Calu3 (cell line): ENCODE results near the gene SLC9A3. TPM values are rescaled to one million over a fixed set of nuclear protein-coding genes. Genes with fewer than 3 reads are reported as not detected.

Experiments
- BruUV-seq: library from RNA; stranded (reverse); fragments of 400-500 nt; replicated peaks from 2 replicates; lab custom pipeline; 2021; lab: Mats Ljungman, UMichigan
- CTCF ChIA-PET: fragments of 300-600 bp; sonication (Branson Sonifier 250); formaldehyde crosslinking; loops from one replicate; lab custom pipeline; 2022; ENCODE audit warnings: antibody characterized with exemption; lab: Charles Lee
- DNase-seq: peaks from one replicate; pipeline ENCODE4 v3.0.0; 2022
- H3K27ac Mint-ChIP-seq: one replicate; pipeline ENCODE4 v1.8.0; 2022; ENCODE audit warnings: mixed read lengths; ENCODE audit not compliant: unreplicated experiment
- H3K27me3 Mint-ChIP-seq: one replicate; pipeline ENCODE4 v1.8.0; 2022; ENCODE audit warnings: mixed read lengths; ENCODE audit not compliant: unreplicated experiment
- H3K36me3 Mint-ChIP-seq: one replicate; pipeline ENCODE4 v1.8.0; 2022; ENCODE audit warnings: mild to moderate bottlenecking, moderate library complexity, mixed read lengths; ENCODE audit not compliant: insufficient read depth, unreplicated experiment
- H3K4me1 Mint-ChIP-seq: one replicate; pipeline ENCODE4 v1.8.0; 2022; ENCODE audit warnings: mild to moderate bottlenecking, low read depth, mixed read lengths; ENCODE audit not compliant: unreplicated experiment
- H3K4me3 Mint-ChIP-seq: one replicate; pipeline ENCODE4 v1.8.0; 2022; ENCODE audit warnings: mild to moderate bottlenecking, low read depth, moderate library complexity, mixed read lengths; ENCODE audit not compliant: unreplicated experiment
- H3K9me3 Mint-ChIP-seq: one replicate; pipeline ENCODE4 v1.8.0; 2022; ENCODE audit warnings: low read depth, mixed read lengths; ENCODE audit not compliant: unreplicated experiment
- intact Hi-C: fragments of 100-400 bp; cut with micrococcal nuclease; formaldehyde crosslinking; loops from one replicate; pipeline ENCODE4 v1.10.0; 2022; ENCODE audit not compliant: unreplicated experiment
- total RNA-seq: library from RNA; stranded (reverse); gene quantifications from 2 replicates; pipeline ENCODE4 v1.2.3, GENCODE V29; 2022
- TF ChIP-seq, protein P1 (sequence below): fragments of 200-600 bp; IDR thresholded peaks from one replicate; pipeline ENCODE4 v1.8.0; 2022; ENCODE audit warnings: antibody characterized with exemption; ENCODE audit not compliant: unreplicated experiment

Gene SLC9A3
- total RNA-seq, 1 experiment from 2014 or later = 1.1 TPM

DNA sequence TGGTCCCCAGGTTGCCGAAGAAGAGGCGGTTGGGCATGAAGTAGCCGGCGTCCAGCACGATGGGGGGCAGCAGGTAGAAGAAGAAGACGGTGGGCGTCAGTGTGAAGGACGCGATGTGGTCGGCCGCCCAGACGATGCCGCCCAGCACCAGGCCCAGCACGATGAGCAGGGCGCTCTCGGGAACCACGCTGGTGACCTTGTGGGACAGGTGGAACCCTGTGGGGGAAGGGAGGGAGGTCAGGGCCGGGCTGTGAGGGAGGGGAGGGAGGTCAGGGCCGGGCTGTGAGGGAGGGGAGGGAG, 32.4 kb downstream of the SLC9A3 start:
- no peak overlapping the region for H3K4me3 Mint-ChIP-seq
- no peaks in the 10 kb centered on the region for H3K4me1 Mint-ChIP-seq
- DNase-seq = no peak
- peaks cover 13% of the 10 kb centered on the region for H3K27me3 Mint-ChIP-seq
- H3K36me3 Mint-ChIP-seq = no peaks in the 10 kb centered on the region
- no peak overlapping the region for H3K27ac Mint-ChIP-seq
- BruUV-seq = no TSS peak
- TF ChIP-seq, protein P1, sequence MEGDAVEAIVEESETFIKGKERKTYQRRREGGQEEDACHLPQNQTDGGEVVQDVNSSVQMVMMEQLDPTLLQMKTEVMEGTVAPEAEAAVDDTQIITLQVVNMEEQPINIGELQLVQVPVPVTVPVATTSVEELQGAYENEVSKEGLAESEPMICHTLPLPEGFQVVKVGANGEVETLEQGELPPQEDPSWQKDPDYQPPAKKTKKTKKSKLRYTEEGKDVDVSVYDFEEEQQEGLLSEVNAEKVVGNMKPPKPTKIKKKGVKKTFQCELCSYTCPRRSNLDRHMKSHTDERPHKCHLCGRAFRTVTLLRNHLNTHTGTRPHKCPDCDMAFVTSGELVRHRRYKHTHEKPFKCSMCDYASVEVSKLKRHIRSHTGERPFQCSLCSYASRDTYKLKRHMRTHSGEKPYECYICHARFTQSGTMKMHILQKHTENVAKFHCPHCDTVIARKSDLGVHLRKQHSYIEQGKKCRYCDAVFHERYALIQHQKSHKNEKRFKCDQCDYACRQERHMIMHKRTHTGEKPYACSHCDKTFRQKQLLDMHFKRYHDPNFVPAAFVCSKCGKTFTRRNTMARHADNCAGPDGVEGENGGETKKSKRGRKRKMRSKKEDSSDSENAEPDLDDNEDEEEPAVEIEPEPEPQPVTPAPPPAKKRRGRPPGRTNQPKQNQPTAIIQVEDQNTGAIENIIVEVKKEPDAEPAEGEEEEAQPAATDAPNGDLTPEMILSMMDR = no peak
- intact Hi-C loops = no loop called here
- no peaks in the 10 kb centered on the region for H3K9me3 Mint-ChIP-seq
- CTCF ChIA-PET = no interaction called here

DNA sequence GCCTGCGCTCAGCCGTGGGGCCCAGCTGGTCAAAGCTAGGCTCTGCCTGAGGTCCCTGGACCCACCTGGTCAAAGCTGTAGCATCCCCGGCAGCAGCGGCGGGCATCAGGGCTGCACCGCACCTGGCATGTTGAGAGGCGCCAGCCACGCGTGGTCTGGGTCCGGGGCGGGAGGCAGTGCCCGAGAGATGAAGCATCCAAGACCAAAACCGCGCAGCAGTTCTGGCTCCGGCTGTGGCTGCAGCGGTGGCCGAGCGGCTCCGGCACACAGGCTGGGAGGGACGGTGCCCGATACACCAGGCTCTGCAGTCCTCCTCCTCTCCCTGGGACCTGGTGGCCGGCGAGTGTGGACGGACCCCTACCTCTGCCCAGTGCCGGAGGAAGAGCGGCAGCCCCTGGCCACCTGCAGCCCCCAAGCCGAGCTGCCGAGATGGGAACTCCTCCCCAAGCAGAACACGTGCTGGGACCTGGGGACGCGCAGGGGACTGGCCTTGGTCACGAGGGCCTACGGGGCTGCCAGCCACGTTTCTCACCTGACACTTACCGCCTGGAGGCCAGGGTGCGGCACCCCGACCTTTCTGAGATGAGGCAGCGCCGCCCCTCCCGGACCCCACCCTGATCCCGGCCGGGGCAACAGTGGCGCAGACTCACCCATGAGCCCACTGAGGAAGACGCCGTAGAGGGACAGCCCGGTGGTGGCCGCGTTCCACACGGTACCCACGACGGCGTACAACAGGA, 33.0 kb downstream of the SLC9A3 start:
- H3K27me3 Mint-ChIP-seq = peaks cover 12% of the 10 kb centered on the region
- DNase-seq = no peak
- H3K27ac Mint-ChIP-seq = no peak overlapping the region
- no peaks in the 10 kb centered on the region for H3K9me3 Mint-ChIP-seq
- no peaks in the 10 kb centered on the region for H3K36me3 Mint-ChIP-seq
- no peaks in the 10 kb centered on the region for H3K4me1 Mint-ChIP-seq
- no peak overlapping the region for H3K4me3 Mint-ChIP-seq
- no TSS peak for BruUV-seq
- CTCF ChIA-PET = interaction anchor here (1.1 kb wide), 1 partner anchor 32 kb away, joined by 4 read pairs; no protein-coding TSS in a partner anchor
- TF ChIP-seq, protein P1 = no peak
- intact Hi-C loops = no loop called here

DNA sequence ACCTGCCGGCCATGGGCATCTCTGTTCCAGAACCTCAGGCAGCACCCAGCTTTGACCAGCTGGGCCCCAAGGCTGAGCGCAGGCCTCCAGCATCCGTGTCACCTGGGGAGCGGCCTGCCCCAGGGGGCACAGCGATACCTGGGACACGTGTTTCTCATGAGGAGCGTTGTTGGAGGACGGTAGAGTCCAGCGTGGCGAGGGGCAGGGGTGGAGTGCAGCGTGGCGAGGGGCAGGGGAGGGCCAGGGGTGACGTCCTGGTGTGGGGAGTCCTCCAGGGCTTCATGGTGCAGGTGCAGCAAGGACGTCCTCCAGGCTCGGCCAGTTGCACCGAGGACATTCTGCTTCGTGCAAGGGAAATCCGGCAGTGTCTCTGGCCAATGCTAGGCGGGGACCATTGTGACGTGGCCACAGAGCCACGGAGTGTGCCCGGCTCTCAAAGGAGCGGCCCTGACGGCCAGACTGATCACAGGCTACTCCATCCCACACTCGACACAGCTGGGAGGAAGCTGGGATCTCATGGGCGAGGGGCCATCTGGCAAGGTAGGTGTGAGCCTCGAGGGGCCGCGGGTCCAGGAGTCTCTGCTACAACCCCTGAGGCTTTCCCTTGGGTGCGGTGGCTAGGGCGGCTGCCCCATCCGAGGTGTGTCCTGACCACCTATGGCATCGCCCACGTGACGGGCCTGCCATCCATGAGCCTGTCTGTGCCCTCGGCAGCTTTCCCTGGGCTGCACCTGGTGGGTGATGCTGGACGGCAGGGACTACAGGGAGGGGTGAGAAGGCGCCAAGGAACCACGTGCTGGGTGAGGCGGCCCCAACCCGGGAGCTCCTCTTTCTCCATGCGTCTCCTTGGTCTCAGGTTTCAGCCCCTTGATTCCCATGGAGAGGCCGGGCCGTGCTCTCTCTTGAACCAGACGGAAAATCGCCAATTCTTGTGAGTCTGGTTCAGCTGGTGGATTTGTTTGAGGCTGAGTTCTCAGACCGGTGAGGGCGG, 33.8 kb downstream of the SLC9A3 start:
- Mint-ChIP-seq H3K36me3 (no peaks in the 10 kb centered on the region), H3K4me1 (no peaks in the 10 kb centered on the region), H3K9me3 (no peaks in the 10 kb centered on the region), H3K27ac (no peak overlapping the region), H3K27me3 (peaks cover 12% of the 10 kb centered on the region), H3K4me3 (no peak overlapping the region)
- intact Hi-C loops = no loop called here
- CTCF ChIA-PET = interaction anchor here (1.1 kb wide), 1 partner anchor 33 kb away, joined by 4 read pairs; no protein-coding TSS in a partner anchor
- no peak for DNase-seq
- TF ChIP-seq, protein P1 = no peak
- no TSS peak for BruUV-seq

DNA sequence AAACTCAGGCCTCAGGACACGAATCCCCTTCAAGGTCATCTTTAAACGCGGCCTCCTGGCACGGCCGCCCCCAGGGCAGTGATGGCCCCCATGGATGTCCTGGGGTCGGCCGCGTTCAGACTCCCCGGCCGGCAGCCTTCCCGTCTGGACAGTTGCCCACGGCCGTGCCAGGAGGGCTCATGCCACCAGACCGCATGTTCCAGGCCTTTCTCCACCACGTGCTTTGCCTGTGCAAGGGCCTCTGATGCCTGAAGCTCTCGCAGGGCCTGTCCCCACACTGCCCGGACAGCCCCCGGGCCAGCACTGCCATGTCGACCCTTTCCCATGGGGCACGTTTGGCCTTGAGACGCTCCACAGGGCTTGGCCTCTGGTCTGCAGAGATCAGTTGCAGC, 34.6 kb downstream of the SLC9A3 start:
- intact Hi-C loops = no loop called here
- TF ChIP-seq, protein P1 = no peak
- Mint-ChIP-seq H3K27me3 (peaks cover 12% of the 10 kb centered on the region), H3K4me1 (no peaks in the 10 kb centered on the region), H3K27ac (no peak overlapping the region), H3K9me3 (no peaks in the 10 kb centered on the region), H3K4me3 (no peak overlapping the region), H3K36me3 (no peaks in the 10 kb centered on the region)
- CTCF ChIA-PET = no interaction called here
- BruUV-seq = no TSS peak
- DNase-seq = no peak
